ENCODE data around the gene ASB13. TPM values are rescaled to one million over a fixed set of nuclear protein-coding genes. Genes with fewer than 3 reads are reported as not detected.

ASB13 gene
- total RNA-seq, 1 donor from 2014 or later: 15.3 TPM

GRCh38 chr10:5603091-5603847 is 63.1 kb downstream of the ASB13 start:
- H3K27ac ChIP-seq: peak overlapping the region; percentile 84 to 88
- no peaks in the 10 kb centered on the region for H3K36me3 ChIP-seq
- no peak for DNase-seq (ENCODE audit: low spot score in 2 of 2)
- peaks cover 16 to 55% of the 10 kb centered on the region in 2 donors for H3K4me1 ChIP-seq
- no peaks in the 10 kb centered on the region for H3K27me3 ChIP-seq
- H3K9me3 ChIP-seq: no peaks in the 10 kb centered on the region
- H3K4me3 ChIP-seq: no peak overlapping the region
- no peak for TF ChIP-seq CTCF (IDR thresholded peaks at IDR 0.05)
- intact Hi-C loops (cut with DNase I): loop anchor here (5.0 kb wide), 1 partner anchor 51 kb away; no protein-coding TSS in a partner anchor

GRCh38 chr10:5601826-5602495 is 64.4 kb downstream of the ASB13 start:
- Histone ChIP-seq H3K4me3 (no peak overlapping the region), H3K4me1 (peaks cover 16 to 54% of the 10 kb centered on the region in 2 donors), H3K9me3 (no peaks in the 10 kb centered on the region), H3K36me3 (no peaks in the 10 kb centered on the region), H3K27ac (peak overlapping the region; percentile 84 to 88), H3K27me3 (no peaks in the 10 kb centered on the region)
- TF ChIP-seq CTCF (IDR thresholded peaks at IDR 0.05): no peak
- no peak for DNase-seq (ENCODE audit: low spot score in 2 of 2)
- intact Hi-C loops (cut with DNase I): loop anchor here (2.0 to 5.0 kb wide), 3 partner anchors 13 to 67 kb away; no protein-coding TSS in a partner anchor

GRCh38 chr10:5600908-5601307 is 65.5 kb downstream of the ASB13 start:
- Histone ChIP-seq H3K27me3 (no peaks in the 10 kb centered on the region), H3K9me3 (no peaks in the 10 kb centered on the region), H3K4me3 (peak overlapping the region in 1 of 2 donors; percentile 35), H3K36me3 (no peaks in the 10 kb centered on the region), H3K4me1 (peaks cover 16 to 56% of the 10 kb centered on the region in 2 donors), H3K27ac (peak overlapping the region; percentile 84 to 88)
- TF ChIP-seq CTCF (IDR thresholded peaks at IDR 0.05): no peak
- intact Hi-C loops (cut with DNase I): loop anchor here (2.0 to 5.0 kb wide), 3 partner anchors 14 to 66 kb away; no protein-coding TSS in a partner anchor
- DNase-seq (ENCODE audit: low spot score in 2 of 2): peak in 1 of 2 donors; percentile 77

- Histone ChIP-seq H3K4me3 (peak overlapping the region in 1 of 2 donors; percentile 35), H3K27ac (peak overlapping the region; percentile 84 to 88), H3K36me3 (no peaks in the 10 kb centered on the region), H3K9me3 (no peaks in the 10 kb centered on the region), H3K4me1 (peaks cover 16 to 57% of the 10 kb centered on the region in 2 donors), H3K27me3 (no peaks in the 10 kb centered on the region)
- no peak for DNase-seq (ENCODE audit: low spot score in 2 of 2)
- TF ChIP-seq CTCF (IDR thresholded peaks at IDR 0.05): no peak
- intact Hi-C loops (cut with DNase I): loop anchor here (2.0 to 5.0 kb wide), 3 partner anchors 15 to 65 kb away; no protein-coding TSS in a partner anchor
Observed at GRCh38 chr10:5599613-5600520, 66.5 kb downstream of the ASB13 start.

- no peaks in the 10 kb centered on the region for H3K9me3 ChIP-seq
- no peak for TF ChIP-seq CTCF (IDR thresholded peaks at IDR 0.05)
- H3K27ac ChIP-seq: peak overlapping the region; percentile 84 to 88
Observed at GRCh38 chr10:5598085-5598690, 68.2 kb downstream of the ASB13 start.

More at GRCh38 chr10:5598085-5598690, 68.2 kb downstream of the ASB13 start:
- no peak overlapping the region for H3K4me3 ChIP-seq
- no peak for DNase-seq (ENCODE audit: low spot score in 2 of 2)
- H3K27me3 ChIP-seq: no peaks in the 10 kb centered on the region
- no peaks in the 10 kb centered on the region for H3K36me3 ChIP-seq
- peaks cover 16 to 50% of the 10 kb centered on the region in 2 donors for H3K4me1 ChIP-seq
- intact Hi-C loops (cut with DNase I): no loop called here

Data from ascending aorta (tissue), 2 donors.